ENCODE measurements around the gene UBAC2.
"Not testable (repeated sequence)": the region's sequence is repeated elsewhere in the genome, so short reads cannot be mapped to it uniquely, and the experiment has no call there.

The UBAC2 gene

GRCh38 chr13:99246100-99246499, 45.4 kb downstream of the UBAC2 start:
- in situ Hi-C loops (cut with HindIII; ENCODE audit: low pct_ligation_motif_present, low sequenced_read_pairs), result no loop called here
- no peak for DNase-seq
- TF ChIP-seq CTCF (IDR thresholded peaks at IDR 0.05; ENCODE audit: low read depth, low read length, missing control alignments), result no peak
- Histone ChIP-seq H3K4me3 (ENCODE audit: low read depth, low read length) (no peak overlapping the region), H3K27me3 (replicated peaks) (no peaks in the 10 kb centered on the region), H3K36me3 (replicated peaks) (peaks cover 2% of the 10 kb centered on the region), H3K27ac (no peak overlapping the region)

- H3K27me3 ChIP-seq (replicated peaks); DNase-seq; H3K27ac ChIP-seq; H3K4me3 ChIP-seq (ENCODE audit: low read depth, low read length); in situ Hi-C loops (cut with HindIII; ENCODE audit: low pct_ligation_motif_present, low sequenced_read_pairs); H3K36me3 ChIP-seq (replicated peaks): not testable (repeated sequence)
These were observed 48.5 kb downstream of the UBAC2 start for GRCh38 chr13:99249178-99249577.

- not testable (repeated sequence) for H3K36me3 ChIP-seq (replicated peaks)
These were observed 49.0 kb downstream of the UBAC2 start for GRCh38 chr13:99249606-99250005.

GRCh38 chr13:99250982-99251825, 50.5 kb downstream of the UBAC2 start:
- no peak overlapping the region for H3K27ac ChIP-seq

More at GRCh38 chr13:99249606-99250005, 49.0 kb downstream of the UBAC2 start:
- DNase-seq; H3K27ac ChIP-seq; H3K4me3 ChIP-seq (ENCODE audit: low read depth, low read length); H3K27me3 ChIP-seq (replicated peaks); in situ Hi-C loops (cut with HindIII; ENCODE audit: low pct_ligation_motif_present, low sequenced_read_pairs): not testable (repeated sequence)

GRCh38 chr13:99251921-99252320, 51.3 kb downstream of the UBAC2 start:
- no peak overlapping the region for H3K4me3 ChIP-seq (ENCODE audit: low read depth, low read length)
- H3K27ac ChIP-seq, result no peak overlapping the region
- in situ Hi-C loops (cut with HindIII; ENCODE audit: low pct_ligation_motif_present, low sequenced_read_pairs), result no loop called here
- H3K27me3 ChIP-seq (replicated peaks), result no peaks in the 10 kb centered on the region
- peaks cover 3% of the 10 kb centered on the region for H3K36me3 ChIP-seq (replicated peaks)
- DNase-seq, result no peak
- TF ChIP-seq CTCF (IDR thresholded peaks at IDR 0.05; ENCODE audit: low read depth, low read length, missing control alignments), result no peak

More at GRCh38 chr13:99250982-99251825, 50.5 kb downstream of the UBAC2 start:
- TF ChIP-seq CTCF (IDR thresholded peaks at IDR 0.05; ENCODE audit: low read depth, low read length, missing control alignments), result no peak
- H3K4me3 ChIP-seq (ENCODE audit: low read depth, low read length), result no peak overlapping the region
- DNase-seq, result no peak
- H3K27me3 ChIP-seq (replicated peaks), result no peaks in the 10 kb centered on the region
- peaks cover 3% of the 10 kb centered on the region for H3K36me3 ChIP-seq (replicated peaks)
- in situ Hi-C loops (cut with HindIII; ENCODE audit: low pct_ligation_motif_present, low sequenced_read_pairs), result no loop called here

- Histone ChIP-seq H3K36me3 (replicated peaks) (peaks cover 2% of the 10 kb centered on the region), H3K27me3 (replicated peaks) (no peaks in the 10 kb centered on the region), H3K4me3 (ENCODE audit: low read depth, low read length) (no peak overlapping the region), H3K27ac (no peak overlapping the region)
- DNase-seq, result no peak
- no peak for TF ChIP-seq CTCF (IDR thresholded peaks at IDR 0.05; ENCODE audit: low read depth, low read length, missing control alignments)
- in situ Hi-C loops (cut with HindIII; ENCODE audit: low pct_ligation_motif_present, low sequenced_read_pairs), result no loop called here
These were observed 54.2 kb downstream of the UBAC2 start for GRCh38 chr13:99254830-99255229.

- H3K4me3 ChIP-seq (ENCODE audit: low read depth, low read length), result no peak overlapping the region
- no peak for DNase-seq
These were observed 54.6 kb downstream of the UBAC2 start for GRCh38 chr13:99255271-99255670.

More at GRCh38 chr13:99255271-99255670, 54.6 kb downstream of the UBAC2 start:
- Histone ChIP-seq H3K36me3 (replicated peaks) (peaks cover 2% of the 10 kb centered on the region), H3K27me3 (replicated peaks) (no peaks in the 10 kb centered on the region), H3K27ac (no peak overlapping the region)
- TF ChIP-seq CTCF (IDR thresholded peaks at IDR 0.05; ENCODE audit: low read depth, low read length, missing control alignments), result no peak
- in situ Hi-C loops (cut with HindIII; ENCODE audit: low pct_ligation_motif_present, low sequenced_read_pairs), result no loop called here
